HG02943 (cell line): ENCODE measurements around the gene GTF2I.
"Not testable (repeated sequence)": the region's sequence is repeated elsewhere in the genome, so short reads cannot be mapped to it uniquely, and the experiment has no call there.

ENCODE experiments used
- ATAC-seq: cut with Tn5 transposase; IDR thresholded peaks from one replicate; pipeline ENCODE4 v1.9.1; 2021; ENCODE audit warnings: mild to moderate bottlenecking, low read depth, moderate library complexity; ENCODE audit not compliant: unreplicated experiment

The GTF2I gene

GRCh38 chr7:74655768-74656440 lies 1.6 kb upstream of the GTF2I start:
- ATAC-seq, result no peak

- ATAC-seq, result no peak
Measured at GRCh38 chr7:74656441-74656836, 1.1 kb upstream of the GTF2I start.

- peak; percentile 63 for ATAC-seq
Measured at GRCh38 chr7:74656837-74657691, 454 bp upstream of the GTF2I start.

- ATAC-seq, result peak; percentile 38
Measured at GRCh38 chr7:74658178-74659004, 873 bp downstream of the GTF2I start.

- not testable (repeated sequence) for ATAC-seq
Measured at GRCh38 chr7:74660202-74660601, 2.7 kb downstream of the GTF2I start.

- ATAC-seq, result not testable (repeated sequence)
Measured at GRCh38 chr7:74661836-74662794, 4.6 kb downstream of the GTF2I start.

- ATAC-seq, result no peak
Measured at GRCh38 chr7:74665296-74665938, 7.9 kb downstream of the GTF2I start.

- ATAC-seq, result not testable (repeated sequence)
Measured at GRCh38 chr7:74667013-74667412, 9.5 kb downstream of the GTF2I start.

GRCh38 chr7:74667520-74667919 lies 10.0 kb downstream of the GTF2I start:
- ATAC-seq, result not testable (repeated sequence)

- no peak for ATAC-seq
Measured at GRCh38 chr7:74671602-74672001, 14.1 kb downstream of the GTF2I start.

GRCh38 chr7:74672343-74672915 lies 14.9 kb downstream of the GTF2I start:
- no peak for ATAC-seq

- no peak for ATAC-seq
Measured at GRCh38 chr7:74674166-74674565, 16.6 kb downstream of the GTF2I start.

GRCh38 chr7:74682829-74683228 lies 25.3 kb downstream of the GTF2I start:
- ATAC-seq, result no peak

- ATAC-seq, result no peak
Measured at GRCh38 chr7:74683799-74684198, 26.3 kb downstream of the GTF2I start.

- no peak for ATAC-seq
Measured at GRCh38 chr7:74684473-74684872, 27.0 kb downstream of the GTF2I start.

GRCh38 chr7:74684921-74685320 lies 27.4 kb downstream of the GTF2I start:
- no peak for ATAC-seq

- ATAC-seq, result no peak
Measured at GRCh38 chr7:74690474-74690873, 33.0 kb downstream of the GTF2I start.

- not testable (repeated sequence) for ATAC-seq
Measured at GRCh38 chr7:74704419-74704818, 46.9 kb downstream of the GTF2I start.

GRCh38 chr7:74707238-74707637 lies 49.7 kb downstream of the GTF2I start:
- ATAC-seq, result no peak
